Activated B cell treated with CpG ODN at 0.5 μM for 24 hours (primary cell): ENCODE data around the gene TRIOBP. TPM values are rescaled to one million over a fixed set of nuclear protein-coding genes. Genes with fewer than 3 reads are reported as not detected.

Experiments
- ATAC-seq: fragments of 200-7000 bp; cut with Tn5 transposase; one replicate; pipeline ENCODE4 v1.10.0; 2021; ENCODE audit warnings: low read depth, mild to moderate bottlenecking, moderate library complexity
- CTCF ChIA-PET: fragments of 350-600 bp; sonication (Branson Sonifier 250); formaldehyde crosslinking; loops from one replicate; lab custom pipeline; 2021; ENCODE audit warnings: antibody characterized with exemption; lab: Charles Lee
- POLR2A ChIA-PET: fragments of 350-600 bp; sonication (Branson Sonifier 250); formaldehyde crosslinking; loops from one replicate; lab custom pipeline; 2021; ENCODE audit warnings: antibody characterized with exemption; lab: Charles Lee
- DNase-seq: peaks from one replicate; pipeline ENCODE4 v3.0.0; 2022
- H3K27ac Mint-ChIP-seq: one replicate; pipeline ENCODE4 v1.8.0; 2020; ENCODE audit warnings: mixed read lengths
- H3K27me3 Mint-ChIP-seq: one replicate; pipeline ENCODE4 v1.8.0; 2021; ENCODE audit warnings: mixed read lengths
- H3K36me3 Mint-ChIP-seq: one replicate; pipeline ENCODE4 v1.8.0; 2021; ENCODE audit warnings: low read depth, mixed read lengths
- H3K4me1 Mint-ChIP-seq: one replicate; pipeline ENCODE4 v1.8.0; 2021; ENCODE audit warnings: mixed read lengths
- H3K4me3 Mint-ChIP-seq: one replicate; pipeline ENCODE4 v1.8.0; 2020; ENCODE audit warnings: mild to moderate bottlenecking, mixed read lengths
- H3K9me3 Mint-ChIP-seq: one replicate; pipeline ENCODE4 v1.8.0; 2020; ENCODE audit warnings: mixed read lengths
- CTCF ChIP-seq: fragments of 200-600 bp; IDR thresholded peaks from one replicate; pipeline ENCODE4 v1.8.0; 2022; ENCODE audit warnings: antibody characterized with exemption, mild to moderate bottlenecking
- intact Hi-C: fragments of 100-400 bp; cut with micrococcal nuclease; formaldehyde crosslinking; loops from one replicate; pipeline ENCODE4 v1.15.1; 2024
- total RNA-seq: library from RNA; stranded (reverse); gene quantifications from 2 replicates; pipeline ENCODE4 v1.2.3, GENCODE V29; 2022

Gene TRIOBP
- total RNA-seq, 1 donor from 2014 or later, result 27.4 TPM

DNA sequence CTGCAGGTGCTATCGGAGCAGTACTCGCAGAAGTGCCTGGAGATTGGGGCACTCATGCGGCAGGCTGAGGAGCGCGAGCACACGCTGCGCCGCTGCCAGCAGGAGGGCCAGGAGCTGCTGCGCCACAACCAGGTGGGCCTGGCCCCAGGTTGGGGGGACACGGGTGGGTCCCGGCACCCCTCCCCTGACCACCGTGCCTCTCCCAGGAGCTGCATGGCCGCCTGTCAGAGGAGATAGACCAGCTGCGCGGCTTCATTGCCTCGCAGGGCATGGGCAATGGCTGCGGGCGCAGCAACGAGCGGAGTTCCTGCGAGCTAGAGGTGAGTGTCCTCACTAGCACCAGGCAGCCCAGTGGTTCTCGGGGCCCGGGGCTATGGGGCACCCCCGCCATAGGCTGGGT lies 72.2 kb downstream of the TRIOBP start:
- Mint-ChIP-seq H3K27me3 (no peaks in the 10 kb centered on the region), H3K4me1 (no peaks in the 10 kb centered on the region), H3K4me3 (no peak overlapping the region), H3K36me3 (peaks cover 35% of the 10 kb centered on the region), H3K27ac (no peak overlapping the region), H3K9me3 (no peaks in the 10 kb centered on the region)
- no peak for TF ChIP-seq CTCF
- POLR2A ChIA-PET, result no interaction called here
- DNase-seq, result no peak
- no peak for ATAC-seq
- intact Hi-C loops, result no loop called here
- CTCF ChIA-PET, result no interaction called here

- no peaks in the 10 kb centered on the region for H3K27me3 Mint-ChIP-seq
- DNase-seq (no peak), ATAC-seq (no peak)
- H3K4me3 Mint-ChIP-seq, result no peak overlapping the region
- no peaks in the 10 kb centered on the region for H3K9me3 Mint-ChIP-seq
- peaks cover 29% of the 10 kb centered on the region for H3K36me3 Mint-ChIP-seq
- POLR2A ChIA-PET, result no interaction called here
- CTCF ChIA-PET, result no interaction called here
- no peaks in the 10 kb centered on the region for H3K4me1 Mint-ChIP-seq
- intact Hi-C loops, result no loop called here
- H3K27ac Mint-ChIP-seq, result no peak overlapping the region
- no peak for TF ChIP-seq CTCF
Measured at GRCh38 chr22:37771081-37771480, 74.2 kb downstream of the TRIOBP start.

DNA sequence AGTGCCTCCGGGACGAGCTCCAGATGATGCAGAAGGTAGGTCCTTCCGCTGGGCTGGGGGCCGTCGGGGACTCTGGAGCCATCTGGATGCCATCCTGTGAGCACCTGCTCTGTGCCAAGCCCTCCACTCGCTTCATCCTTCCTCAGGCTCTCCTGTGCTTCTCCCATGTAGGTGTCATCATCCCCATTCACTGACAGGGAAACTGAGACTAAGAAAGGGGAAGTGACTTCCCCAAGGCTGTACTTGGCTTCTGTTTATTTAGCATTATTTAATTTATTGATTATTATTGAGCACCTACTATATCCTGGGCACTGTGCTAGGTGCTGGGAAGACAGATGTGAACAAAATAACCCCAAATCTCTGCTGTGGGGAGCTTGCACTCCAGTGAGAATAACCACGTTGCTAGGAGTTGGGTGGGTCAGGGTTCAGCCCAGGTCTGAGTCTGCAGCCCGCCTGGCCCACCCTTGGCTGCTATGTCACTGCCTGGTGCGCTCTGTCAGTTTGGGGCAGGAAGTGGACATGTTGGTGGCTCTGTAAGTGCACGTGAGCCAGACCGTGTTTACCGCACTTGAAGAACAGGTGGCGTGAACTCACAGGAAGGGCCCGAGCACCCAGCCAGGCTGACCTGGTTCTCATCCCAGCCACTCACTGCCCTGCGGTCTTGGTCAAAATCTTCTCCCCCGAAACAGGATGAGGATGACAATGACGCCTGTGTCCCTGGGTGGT lies 75.0 kb downstream of the TRIOBP start:
- H3K9me3 Mint-ChIP-seq, result no peaks in the 10 kb centered on the region
- H3K4me3 Mint-ChIP-seq, result no peak overlapping the region
- DNase-seq (no peak), ATAC-seq (no peak)
- H3K4me1 Mint-ChIP-seq, result peaks cover 3% of the 10 kb centered on the region
- peaks cover 29% of the 10 kb centered on the region for H3K36me3 Mint-ChIP-seq
- ChIA-PET POLR2A (no interaction called here), CTCF (no interaction called here)
- intact Hi-C loops, result no loop called here
- no peak for TF ChIP-seq CTCF
- no peaks in the 10 kb centered on the region for H3K27me3 Mint-ChIP-seq
- H3K27ac Mint-ChIP-seq, result no peak overlapping the region

DNA sequence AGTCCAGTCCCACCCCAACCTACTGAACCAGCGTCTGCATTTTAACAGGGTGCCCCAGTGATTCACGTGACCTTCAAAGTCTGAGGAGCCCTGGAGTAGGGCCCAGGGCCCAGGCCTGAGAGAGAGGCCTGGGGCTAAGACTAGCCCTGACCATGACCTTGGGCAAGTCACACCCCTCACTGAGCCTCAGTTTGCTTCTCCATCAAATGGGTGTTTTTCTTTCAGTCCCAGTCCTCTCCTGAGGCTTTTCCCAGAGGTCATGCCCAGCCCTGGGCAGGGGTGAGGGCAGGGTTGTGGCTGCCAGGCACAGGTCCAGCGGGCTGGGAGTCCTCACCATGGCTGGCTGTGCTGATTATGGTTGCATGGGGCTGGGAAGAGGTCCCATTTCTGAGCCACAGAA lies 77.9 kb downstream of the TRIOBP start:
- no peak overlapping the region for H3K27ac Mint-ChIP-seq
- no peak for DNase-seq
- POLR2A ChIA-PET, result no interaction called here

More for the DNA sequence above, 77.9 kb downstream of the TRIOBP start:
- H3K4me3 Mint-ChIP-seq, result no peak overlapping the region
- CTCF ChIA-PET, result no interaction called here
- peaks cover 11% of the 10 kb centered on the region for H3K4me1 Mint-ChIP-seq
- no peaks in the 10 kb centered on the region for H3K9me3 Mint-ChIP-seq
- H3K36me3 Mint-ChIP-seq, result peaks cover 26% of the 10 kb centered on the region
- no peak for TF ChIP-seq CTCF
- intact Hi-C loops, result no loop called here
- H3K27me3 Mint-ChIP-seq, result no peaks in the 10 kb centered on the region
- ATAC-seq, result no peak
